Frontal cortex (tissue), 4 donors: ENCODE data around the gene SCAF1. TPM values are rescaled to one million over a fixed set of nuclear protein-coding genes. Genes with fewer than 3 reads are reported as not detected.
"Not testable (repeated sequence)": the region's sequence is repeated elsewhere in the genome, so short reads cannot be mapped to it uniquely, and the experiment has no call there.

Experiments used
- DNase-seq, 2 donors: peaks; one replicate each; pipeline ENCODE4 v3.0.0; 2012; ENCODE audit warnings: low spot score in 2 of 2
- FAIRE-seq: peaks from 2 replicates; lab custom pipeline; 2012; peaks lifted over from hg19 to GRCh38; lab: Jason Lieb, UNC
- total RNA-seq: library from RNA; depleted of rRNA; stranded (reverse); fragments of >200 nt; gene quantifications from one replicate; pipeline ENCODE4 v1.2.3, GENCODE V29; 2014
- donor health status: control.
- donor health status: control.
- donor health status: control.

Gene SCAF1
- total RNA-seq, 1 donor from 2014 or later, result 9.4 TPM

- FAIRE-seq (no peak), DNase-seq (no peak)
Observed at GRCh38 chr19:49614096-49614833, 27.7 kb upstream of the SCAF1 start.

- DNase-seq, result no peak
- no peak for FAIRE-seq
Observed at GRCh38 chr19:49615861-49616260, 26.1 kb upstream of the SCAF1 start.

GRCh38 chr19:49616532-49616931 is 25.5 kb upstream of the SCAF1 start:
- DNase-seq, result no peak
- no peak for FAIRE-seq

- FAIRE-seq (no peak), DNase-seq (no peak)
Observed at GRCh38 chr19:49616945-49617344, 25.1 kb upstream of the SCAF1 start.

GRCh38 chr19:49617860-49618259 is 24.1 kb upstream of the SCAF1 start:
- FAIRE-seq, DNase-seq: not testable (repeated sequence)

GRCh38 chr19:49624967-49625910 is 16.8 kb upstream of the SCAF1 start:
- no peak for DNase-seq
- no peak for FAIRE-seq

GRCh38 chr19:49626226-49626625 is 15.8 kb upstream of the SCAF1 start:
- DNase-seq (no peak), FAIRE-seq (no peak)

- no peak for DNase-seq
- no peak for FAIRE-seq
Observed at GRCh38 chr19:49629659-49630058, 12.3 kb upstream of the SCAF1 start.

- no peak for DNase-seq
Observed at GRCh38 chr19:49631014-49631588, 10.9 kb upstream of the SCAF1 start.

GRCh38 chr19:49631610-49632192 is 10.3 kb upstream of the SCAF1 start:
- DNase-seq (no peak), FAIRE-seq (no peak)

More at GRCh38 chr19:49631014-49631588, 10.9 kb upstream of the SCAF1 start:
- FAIRE-seq, result no peak

GRCh38 chr19:49632576-49632975 is 9.4 kb upstream of the SCAF1 start:
- FAIRE-seq (no peak), DNase-seq (no peak)

GRCh38 chr19:49633273-49633672 is 8.7 kb upstream of the SCAF1 start:
- not testable (repeated sequence) for FAIRE-seq

GRCh38 chr19:49635530-49636232 is 6.3 kb upstream of the SCAF1 start:
- FAIRE-seq (no peak), DNase-seq (no peak)

More at GRCh38 chr19:49633273-49633672, 8.7 kb upstream of the SCAF1 start:
- DNase-seq, result not testable (repeated sequence)

GRCh38 chr19:49636233-49636932 is 5.6 kb upstream of the SCAF1 start:
- DNase-seq, result no peak
- FAIRE-seq, result no peak

GRCh38 chr19:49637821-49638738 is 3.9 kb upstream of the SCAF1 start:
- no peak for FAIRE-seq
- DNase-seq, result no peak

- FAIRE-seq (no peak), DNase-seq (no peak)
Observed at GRCh38 chr19:49639401-49640112, 2.5 kb upstream of the SCAF1 start.
